Stomach (tissue), 8 donors: Measurements from ENCODE around the gene PARVG. TPM values are rescaled to one million over a fixed set of nuclear protein-coding genes. Genes with fewer than 3 reads are reported as not detected.

Experiments
- polyA plus RNA-seq, 3 donors: library from polyadenylated mRNA; stranded (reverse); fragments of 200-250 nt; gene quantifications; one replicate each; pipeline ENCODE4 v1.2.3, GENCODE V29; 2013
- total RNA-seq, 5 donors: library from RNA; depleted of rRNA; stranded (reverse); fragments of >200 nt; gene quantifications; one replicate each; pipeline versions ENCODE4 v1.1.0 to v1.2.3, GENCODE V29; 2014 to 2016
- donor health status: healthy with polysubstance abuse.
- donor health status: Bipolar disorder and iron deficiency.
- donor health status: healthy.

The PARVG gene
- total and polyA plus RNA-seq, 8 donors = 5.7 to 78.2 (median 16.7) TPM

Other genes starting within 250 kb of the PARVG start
- gene SAMM50, start 225.5 kb upstream of the PARVG start, total RNA-seq = 10 to 100 TPM; 18.7 to 52.1 (median 27.8) TPM
- 10 to 100 TPM; 31.8 to 54.7 (median 34.9) TPM for gene SAMM50, start 225.5 kb upstream of the PARVG start, polyA plus RNA-seq
- gene PARVB, start 156.6 kb upstream of the PARVG start, total RNA-seq = 100 to 1,000 TPM in 1 of 5 donors, 10 to 100 TPM in 2, 1 to 10 TPM in 2; 2.9 to 143 (median 19.6) TPM
- 10 to 100 TPM in 2 of 3 donors, 1 to 10 TPM in 1; 6.7 to 24.5 (median 18.5) TPM for gene PARVB, start 156.6 kb upstream of the PARVG start, polyA plus RNA-seq
- 10 to 100 TPM in 1 of 5 donors, 1 to 10 TPM in 3, under 1 TPM in 1; 0.45 to 19.3 (median 3.3) TPM for gene SHISAL1, start 132.0 kb downstream of the PARVG start, total RNA-seq
- gene SHISAL1, start 132.0 kb downstream of the PARVG start, polyA plus RNA-seq = 1 to 10 TPM in 1 of 3 donors, under 1 TPM in 2; 0.43 to 1.3 (median 0.46) TPM